Measurements from ENCODE around the gene DIRAS1.
"Not testable (repeated sequence)": the region's sequence is repeated elsewhere in the genome, so short reads cannot be mapped to it uniquely, and the experiment has no call there.

Gene DIRAS1

DNA sequence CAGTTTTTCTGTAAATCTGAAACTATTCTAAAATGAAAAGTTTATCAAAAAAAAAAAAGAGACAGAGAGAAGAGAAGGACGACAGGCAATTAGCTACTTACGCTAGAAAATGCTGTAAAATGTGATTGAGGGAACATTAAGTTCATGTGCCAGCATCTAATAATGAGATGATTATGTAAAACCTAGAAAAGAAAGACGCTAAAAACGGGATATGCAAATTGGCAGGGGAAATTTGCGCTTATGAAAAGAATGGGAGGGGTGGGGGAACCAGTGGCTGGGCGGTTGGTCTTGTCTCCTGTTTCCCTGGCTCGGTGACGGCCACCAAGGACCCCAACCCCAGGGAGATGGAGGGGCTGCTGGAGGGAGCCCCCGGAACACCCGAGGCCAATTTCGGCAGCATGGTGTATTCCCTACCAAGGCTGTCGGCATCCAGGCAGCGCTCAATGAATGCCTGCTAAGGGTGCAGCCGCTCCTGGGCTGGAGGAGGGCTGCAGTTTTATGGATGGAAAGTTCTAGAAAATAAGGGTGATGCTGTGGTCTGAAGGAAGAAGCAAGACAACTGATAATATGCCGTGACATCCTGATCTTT is 52.9 kb downstream of the DIRAS1 start:
- DNase-seq: no peak

DNA sequence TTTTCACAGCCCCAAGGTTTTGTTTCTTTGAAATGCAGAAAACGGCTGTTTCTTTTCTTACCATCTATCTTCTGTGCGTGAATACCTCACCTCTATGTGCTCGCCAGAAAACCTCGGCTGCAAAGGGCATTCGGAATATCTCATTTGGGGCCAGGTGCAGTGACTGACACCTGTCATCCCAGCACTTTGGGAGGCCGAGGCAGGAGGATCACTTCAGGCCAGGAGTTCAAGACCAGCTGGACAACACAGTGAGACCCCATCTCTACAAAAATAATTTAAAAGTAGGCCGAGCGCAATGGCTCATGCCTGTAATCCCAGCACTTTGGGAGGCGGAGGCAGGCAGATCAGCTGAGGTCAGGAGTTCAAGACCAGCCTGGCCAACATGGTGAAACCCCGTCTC is 53.8 kb downstream of the DIRAS1 start:
- not testable (repeated sequence) for DNase-seq

- no peak for DNase-seq
Measured at GRCh38 chr19:2666344-2666994, 54.7 kb downstream of the DIRAS1 start.

DNA sequence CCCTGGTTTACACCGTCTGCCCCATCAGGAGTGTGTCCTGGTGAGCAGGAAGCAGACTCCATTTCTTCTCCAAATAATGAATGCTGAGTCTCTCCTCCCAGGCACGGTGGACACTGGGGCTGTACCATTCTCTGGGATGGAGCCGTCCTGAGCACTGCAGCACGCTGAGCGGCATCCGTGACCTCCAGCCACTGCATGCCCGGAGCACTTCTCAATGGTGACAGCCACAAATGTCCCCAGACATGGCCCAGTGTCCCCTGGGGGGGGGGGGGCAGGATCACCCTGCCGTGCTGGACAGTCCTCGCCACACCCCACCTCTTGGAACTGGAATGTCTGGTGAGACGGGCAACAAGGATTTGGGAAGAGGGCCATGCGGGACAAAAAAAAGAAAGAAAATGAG is 56.1 kb downstream of the DIRAS1 start:
- DNase-seq: no peak
